Measurements from ENCODE around the gene MRPL20. TPM values are rescaled to one million over a fixed set of nuclear protein-coding genes. Genes with fewer than 3 reads are reported as not detected.
A peak's percentile ranks its signal among the peaks of the same experiment; 100 is the strongest.
"Not testable (repeated sequence)": the region's sequence is repeated elsewhere in the genome, so short reads cannot be mapped to it uniquely, and the experiment has no call there.

Gene MRPL20
- total RNA-seq, 1 donor from 2014 or later: 150 TPM

DNA sequence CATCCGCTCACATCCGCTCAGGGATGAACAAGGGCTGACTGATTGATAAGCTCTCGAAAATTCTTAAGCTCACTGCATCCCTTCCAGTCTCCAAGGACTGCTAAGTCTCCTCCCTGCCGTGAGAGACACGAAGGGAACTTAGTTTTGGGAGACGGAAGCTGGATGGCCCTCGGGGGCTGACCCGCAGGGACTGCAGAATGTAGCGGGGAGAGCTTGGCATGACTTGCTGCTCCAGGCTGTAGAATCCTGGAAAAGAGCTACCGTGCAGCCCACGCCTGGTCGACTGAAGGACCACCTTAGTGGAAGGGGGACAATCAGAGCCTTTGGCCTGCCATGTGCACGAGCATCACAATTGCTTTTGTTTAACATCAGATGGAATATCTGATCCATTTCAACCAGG, 8.7 kb upstream of the MRPL20 start:
- TF ChIP-seq, protein P1, sequence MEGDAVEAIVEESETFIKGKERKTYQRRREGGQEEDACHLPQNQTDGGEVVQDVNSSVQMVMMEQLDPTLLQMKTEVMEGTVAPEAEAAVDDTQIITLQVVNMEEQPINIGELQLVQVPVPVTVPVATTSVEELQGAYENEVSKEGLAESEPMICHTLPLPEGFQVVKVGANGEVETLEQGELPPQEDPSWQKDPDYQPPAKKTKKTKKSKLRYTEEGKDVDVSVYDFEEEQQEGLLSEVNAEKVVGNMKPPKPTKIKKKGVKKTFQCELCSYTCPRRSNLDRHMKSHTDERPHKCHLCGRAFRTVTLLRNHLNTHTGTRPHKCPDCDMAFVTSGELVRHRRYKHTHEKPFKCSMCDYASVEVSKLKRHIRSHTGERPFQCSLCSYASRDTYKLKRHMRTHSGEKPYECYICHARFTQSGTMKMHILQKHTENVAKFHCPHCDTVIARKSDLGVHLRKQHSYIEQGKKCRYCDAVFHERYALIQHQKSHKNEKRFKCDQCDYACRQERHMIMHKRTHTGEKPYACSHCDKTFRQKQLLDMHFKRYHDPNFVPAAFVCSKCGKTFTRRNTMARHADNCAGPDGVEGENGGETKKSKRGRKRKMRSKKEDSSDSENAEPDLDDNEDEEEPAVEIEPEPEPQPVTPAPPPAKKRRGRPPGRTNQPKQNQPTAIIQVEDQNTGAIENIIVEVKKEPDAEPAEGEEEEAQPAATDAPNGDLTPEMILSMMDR (conservative IDR thresholded peaks at IDR 0.05; ENCODE audit: low read depth, low read length): no peak
- H3K4me3 ChIP-seq (ENCODE audit: low read depth, low read length): no peak overlapping the region
- DNase-seq (ENCODE audit: low read depth): no peak

DNA sequence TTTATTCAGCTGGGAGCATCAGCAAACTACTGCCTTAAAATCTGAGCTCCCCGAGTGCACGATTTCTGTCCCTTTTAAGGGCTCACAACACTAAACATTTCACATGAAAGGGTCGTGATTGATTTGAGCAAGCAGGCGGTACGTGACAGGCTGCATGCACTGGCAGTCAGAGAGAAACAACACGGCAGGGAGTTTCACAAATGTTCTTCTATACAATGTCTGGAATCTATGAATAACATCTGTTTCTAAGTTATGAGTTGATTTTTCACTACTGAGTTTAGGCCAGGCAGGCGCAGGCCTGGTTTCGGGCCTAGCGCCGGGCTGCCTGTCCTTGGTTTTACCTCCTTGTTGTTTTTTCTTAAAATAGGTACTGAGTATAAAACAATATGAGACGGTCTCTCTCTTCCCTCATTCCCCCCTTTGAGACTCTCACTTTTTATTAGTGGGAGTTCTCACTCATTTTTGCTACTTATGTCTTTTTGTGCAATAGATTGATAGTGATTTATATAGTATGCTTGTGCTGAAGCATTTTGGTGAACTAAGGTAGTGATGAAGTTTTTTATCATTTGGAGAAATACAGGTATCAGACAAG, 5.3 kb upstream of the MRPL20 start:
- not testable (repeated sequence) for DNase-seq (ENCODE audit: low read depth); H3K4me3 ChIP-seq (ENCODE audit: low read depth, low read length)

DNA sequence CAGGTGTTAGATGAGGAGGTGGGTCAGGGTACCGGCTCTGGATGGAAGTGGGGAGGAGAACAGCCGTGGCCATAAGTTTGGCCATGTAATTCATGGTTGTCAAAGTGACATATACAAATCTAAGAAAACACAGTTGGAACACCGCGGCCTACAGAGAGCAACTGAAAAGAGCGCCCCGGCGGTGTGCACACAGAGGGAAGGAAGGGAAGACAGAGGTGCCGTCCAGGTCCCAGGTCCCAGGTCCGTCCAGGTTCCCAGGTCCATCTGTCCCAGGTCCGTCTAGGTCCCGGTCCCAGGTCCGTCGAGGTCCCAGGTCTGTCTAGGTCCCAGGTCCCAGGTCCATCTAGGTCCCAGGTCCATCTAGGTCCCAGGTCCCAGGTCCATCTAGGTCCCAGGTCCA, 4.5 kb upstream of the MRPL20 start:
- no peak for DNase-seq (ENCODE audit: low read depth)
- TF ChIP-seq, protein P1 (conservative IDR thresholded peaks at IDR 0.05; ENCODE audit: low read depth, low read length): no peak
- H3K4me3 ChIP-seq (ENCODE audit: low read depth, low read length): no peak overlapping the region

DNA sequence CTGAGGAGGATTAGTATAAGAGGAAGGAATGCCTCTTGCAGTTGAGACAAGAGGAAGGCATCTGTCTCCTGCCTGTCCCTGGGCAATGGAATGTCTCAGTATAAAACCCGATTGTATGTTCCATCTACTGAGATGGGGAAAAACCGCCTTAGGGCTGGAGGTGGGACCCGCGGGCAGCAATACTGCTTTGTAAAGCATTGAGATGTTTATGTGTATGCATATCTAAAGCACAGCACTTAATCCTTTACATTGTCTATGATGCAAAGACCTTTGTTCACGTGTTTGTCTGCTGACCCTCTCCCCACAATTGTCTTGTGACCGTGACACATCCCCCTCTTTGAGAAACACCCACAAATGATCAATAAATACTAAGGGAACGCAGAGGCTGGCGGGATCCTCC, 3.1 kb upstream of the MRPL20 start:
- DNase-seq (ENCODE audit: low read depth); H3K4me3 ChIP-seq (ENCODE audit: low read depth, low read length): not testable (repeated sequence)

DNA sequence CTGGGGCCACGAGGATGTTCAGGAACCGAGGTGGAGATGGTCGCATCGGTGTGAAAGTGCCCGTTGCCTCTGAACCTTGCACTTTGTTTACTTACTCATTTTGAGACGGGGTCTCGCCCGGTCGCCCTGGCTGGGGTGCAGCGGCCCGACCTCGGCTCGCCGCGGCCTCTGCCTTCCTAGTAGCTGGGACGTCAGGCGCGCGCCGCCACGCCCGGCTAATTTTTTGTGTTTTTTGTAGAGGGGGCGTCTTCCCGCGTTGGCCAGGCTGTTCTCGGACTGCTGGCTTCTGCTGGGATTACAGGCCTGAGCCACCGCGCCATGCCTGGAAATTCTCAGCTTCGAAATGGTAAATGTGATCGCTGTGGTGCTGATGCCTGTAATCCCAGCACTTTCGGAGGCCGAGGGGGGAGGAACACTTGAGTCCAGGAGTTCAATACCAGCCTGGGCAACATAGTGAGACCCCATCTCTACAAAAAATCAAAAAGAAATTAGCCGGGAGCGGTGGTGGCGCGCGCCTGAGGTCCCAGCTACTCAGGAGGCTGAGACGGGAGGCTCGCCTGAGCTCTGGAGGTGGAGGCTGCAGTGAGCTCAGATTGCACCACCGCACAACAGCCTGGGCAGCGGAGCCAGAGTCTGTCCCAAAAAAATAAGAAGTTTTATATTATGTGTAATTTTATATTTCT, 684 bp upstream of the MRPL20 start:
- peak overlapping the region; percentile 98 for H3K4me3 ChIP-seq (ENCODE audit: low read depth, low read length)
- TF ChIP-seq, protein P1 (conservative IDR thresholded peaks at IDR 0.05; ENCODE audit: low read depth, low read length): no peak
- no peak for DNase-seq (ENCODE audit: low read depth)

DNA sequence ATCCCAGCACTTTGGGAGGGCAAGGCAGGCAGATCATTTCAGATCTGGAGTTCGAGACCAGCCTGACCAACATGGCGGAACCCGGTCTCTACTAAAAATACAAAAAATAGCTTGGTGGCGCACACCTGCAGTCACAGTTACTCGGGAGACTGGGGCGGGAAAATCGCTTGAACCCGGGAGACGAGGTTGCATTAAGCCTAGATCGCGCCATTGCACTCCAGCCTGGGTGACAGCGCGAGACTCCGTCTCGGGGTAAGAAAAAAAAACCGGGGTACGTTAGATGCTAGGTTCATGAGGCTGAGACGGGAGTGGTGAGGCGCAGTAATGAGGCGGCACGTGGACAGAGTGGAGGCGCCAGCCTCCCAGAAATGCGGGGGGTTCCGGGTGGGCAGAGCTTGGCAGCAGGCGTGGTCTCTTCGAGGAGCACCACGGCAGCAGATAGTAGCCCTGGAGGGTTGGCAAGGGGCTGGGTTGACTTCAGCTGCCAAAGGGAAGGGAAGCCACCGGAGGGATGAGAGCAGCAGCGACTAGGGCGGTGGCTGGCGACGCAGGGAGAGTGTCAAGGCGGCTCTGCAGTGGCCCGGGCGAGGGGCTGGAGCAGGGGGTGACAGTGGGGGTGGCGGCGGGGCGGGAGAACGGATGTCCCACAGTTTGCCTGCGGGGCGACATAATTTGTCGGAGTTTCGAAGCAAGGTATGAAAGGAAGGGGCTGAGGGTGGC, 832 bp downstream of the MRPL20 start:
- TF ChIP-seq, protein P1 (conservative IDR thresholded peaks at IDR 0.05; ENCODE audit: low read depth, low read length): no peak
- no peak for DNase-seq (ENCODE audit: low read depth)
- peak overlapping the region; percentile 98 for H3K4me3 ChIP-seq (ENCODE audit: low read depth, low read length)

DNA sequence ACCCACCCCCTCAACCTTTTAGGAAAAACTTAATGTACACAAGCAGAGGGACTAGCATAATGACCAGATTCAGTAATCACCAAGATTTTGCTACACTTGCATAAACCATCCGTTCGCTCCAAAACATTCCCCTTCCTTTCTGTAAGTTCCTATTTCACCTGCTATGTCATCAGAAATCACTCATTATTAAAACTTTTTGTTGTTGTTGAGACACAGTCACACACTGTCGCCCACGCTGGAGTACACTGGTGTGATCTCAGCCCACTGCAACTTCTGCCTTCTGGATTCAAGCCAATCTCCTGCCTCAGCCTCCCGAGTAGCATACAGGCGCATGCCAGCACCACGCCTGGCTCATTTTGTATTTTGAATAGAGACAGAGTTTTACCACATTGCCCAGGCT, 3.4 kb downstream of the MRPL20 start:
- no peak overlapping the region for H3K4me3 ChIP-seq (ENCODE audit: low read depth, low read length)
- TF ChIP-seq, protein P1 (conservative IDR thresholded peaks at IDR 0.05; ENCODE audit: low read depth, low read length): no peak

DNA sequence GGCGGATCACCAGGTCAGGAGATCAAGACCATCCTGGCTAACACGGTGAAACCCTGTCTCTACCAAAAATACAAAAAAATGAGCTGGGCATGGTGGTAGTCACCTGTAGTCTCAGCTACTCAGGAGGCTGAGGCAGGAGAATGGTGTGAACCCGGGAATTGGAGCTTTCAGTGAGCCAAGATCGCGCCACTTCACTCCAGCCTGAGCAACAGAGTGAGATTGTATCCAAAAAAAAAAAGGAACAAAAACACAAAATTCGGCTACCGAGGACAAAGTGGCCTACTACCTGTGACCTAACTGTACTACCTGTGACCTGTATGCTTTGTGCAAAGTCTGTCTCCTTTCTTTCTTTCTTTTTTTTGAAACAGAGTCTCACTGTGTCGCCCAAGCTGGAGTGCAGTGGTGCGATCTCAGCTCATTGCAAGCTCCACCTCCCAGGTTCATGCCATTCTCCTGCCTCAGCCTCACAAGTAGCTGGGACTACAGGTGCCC, 4.1 kb downstream of the MRPL20 start:
- H3K4me3 ChIP-seq (ENCODE audit: low read depth, low read length); DNase-seq (ENCODE audit: low read depth): not testable (repeated sequence)

More for the DNA sequence above, 3.4 kb downstream of the MRPL20 start:
- DNase-seq (ENCODE audit: low read depth): no peak
